ENCODE results near the gene SH3BP2.

The SH3BP2 gene

GRCh38 chr4:2830632-2831610, 38.0 kb downstream of the SH3BP2 start:
- TF ChIP-seq POU6F1 (CRISPR knock-in tag; IDR thresholded peaks at IDR 0.05; ENCODE audit: borderline replicate concordance, low read depth): no peak
- ATAC-seq: no peak

DNA sequence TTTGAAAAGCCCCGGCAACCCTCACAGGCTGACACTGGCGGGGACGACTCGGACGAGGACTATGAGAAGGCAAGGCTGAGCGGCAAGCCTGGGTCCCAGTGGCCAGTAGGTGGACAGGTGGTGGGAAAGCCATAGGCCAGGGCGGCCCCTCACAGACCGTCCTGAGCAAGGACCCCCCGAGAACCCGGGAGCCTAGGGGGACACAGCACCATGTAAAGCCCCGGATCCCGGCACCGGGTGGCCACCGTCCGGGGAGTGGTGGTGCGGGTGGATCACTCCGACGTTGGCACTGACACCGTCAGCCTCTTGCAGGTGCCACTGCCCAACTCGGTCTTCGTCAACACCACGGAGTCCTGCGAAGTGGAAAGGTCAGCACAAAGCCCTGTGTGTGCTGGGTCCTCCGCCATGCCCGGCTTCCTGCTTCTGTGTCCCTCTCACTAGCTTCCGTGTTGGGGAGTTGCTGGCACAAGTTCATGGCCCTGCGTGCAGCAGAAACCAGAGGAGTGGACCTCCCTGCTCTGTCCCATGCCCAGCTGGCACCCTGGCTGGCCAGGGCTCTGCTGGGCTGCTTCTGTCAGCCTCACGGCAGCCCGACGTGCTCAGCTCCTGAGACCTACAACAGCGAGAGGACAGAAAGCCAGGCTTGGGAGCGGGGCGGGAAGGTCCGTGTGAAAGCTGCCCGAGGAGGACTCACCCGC, 38.9 kb downstream of the SH3BP2 start:
- TF ChIP-seq ISL1 (CRISPR knock-in tag; IDR thresholded peaks at IDR 0.05) (no peak), TCF4 (CRISPR knock-in tag; IDR thresholded peaks at IDR 0.05; ENCODE audit: borderline replicate concordance) (no peak), ZC3H10 (CRISPR knock-in tag; IDR thresholded peaks at IDR 0.05) (no peak), ZNF70 (CRISPR knock-in tag; IDR thresholded peaks at IDR 0.05) (no peak), PPARA (CRISPR knock-in tag; IDR thresholded peaks at IDR 0.05; ENCODE audit: borderline replicate concordance) (no peak)
- TF ChIP-seq, protein P1, sequence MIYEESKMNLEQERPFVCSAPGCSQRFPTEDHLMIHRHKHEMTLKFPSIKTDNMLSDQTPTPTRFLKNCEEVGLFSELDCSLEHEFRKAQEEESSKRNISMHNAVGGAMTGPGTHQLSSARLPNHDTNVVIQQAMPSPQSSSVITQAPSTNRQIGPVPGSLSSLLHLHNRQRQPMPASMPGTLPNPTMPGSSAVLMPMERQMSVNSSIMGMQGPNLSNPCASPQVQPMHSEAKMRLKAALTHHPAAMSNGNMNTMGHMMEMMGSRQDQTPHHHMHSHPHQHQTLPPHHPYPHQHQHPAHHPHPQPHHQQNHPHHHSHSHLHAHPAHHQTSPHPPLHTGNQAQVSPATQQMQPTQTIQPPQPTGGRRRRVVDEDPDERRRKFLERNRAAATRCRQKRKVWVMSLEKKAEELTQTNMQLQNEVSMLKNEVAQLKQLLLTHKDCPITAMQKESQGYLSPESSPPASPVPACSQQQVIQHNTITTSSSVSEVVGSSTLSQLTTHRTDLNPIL (CRISPR knock-in tag; IDR thresholded peaks at IDR 0.05; ENCODE audit: low read depth): no peak
- no peak; the same call in 2 of the 3 replicates for ATAC-seq

- no peak for ATAC-seq
- no peak for TF ChIP-seq SNAI2 (CRISPR knock-in tag; IDR thresholded peaks at IDR 0.05)
- no peak for TF ChIP-seq ARNTL (CRISPR knock-in tag; IDR thresholded peaks at IDR 0.05; ENCODE audit: borderline replicate concordance, low read depth)
- no peak for TF ChIP-seq ZC3H10 (CRISPR knock-in tag; IDR thresholded peaks at IDR 0.05)
- no peak for TF ChIP-seq ZNF70 (CRISPR knock-in tag; IDR thresholded peaks at IDR 0.05)
- no peak for TF ChIP-seq OSR1 (CRISPR knock-in tag; IDR thresholded peaks at IDR 0.05)
- TF ChIP-seq GLIS3 (CRISPR knock-in tag; IDR thresholded peaks at IDR 0.05): no peak
- no peak for TF ChIP-seq TCF4 (CRISPR knock-in tag; IDR thresholded peaks at IDR 0.05; ENCODE audit: borderline replicate concordance)
- no peak for TF ChIP-seq PPARA (CRISPR knock-in tag; IDR thresholded peaks at IDR 0.05; ENCODE audit: borderline replicate concordance)
Observed at GRCh38 chr4:2832309-2832980, 39.6 kb downstream of the SH3BP2 start.

DNA sequence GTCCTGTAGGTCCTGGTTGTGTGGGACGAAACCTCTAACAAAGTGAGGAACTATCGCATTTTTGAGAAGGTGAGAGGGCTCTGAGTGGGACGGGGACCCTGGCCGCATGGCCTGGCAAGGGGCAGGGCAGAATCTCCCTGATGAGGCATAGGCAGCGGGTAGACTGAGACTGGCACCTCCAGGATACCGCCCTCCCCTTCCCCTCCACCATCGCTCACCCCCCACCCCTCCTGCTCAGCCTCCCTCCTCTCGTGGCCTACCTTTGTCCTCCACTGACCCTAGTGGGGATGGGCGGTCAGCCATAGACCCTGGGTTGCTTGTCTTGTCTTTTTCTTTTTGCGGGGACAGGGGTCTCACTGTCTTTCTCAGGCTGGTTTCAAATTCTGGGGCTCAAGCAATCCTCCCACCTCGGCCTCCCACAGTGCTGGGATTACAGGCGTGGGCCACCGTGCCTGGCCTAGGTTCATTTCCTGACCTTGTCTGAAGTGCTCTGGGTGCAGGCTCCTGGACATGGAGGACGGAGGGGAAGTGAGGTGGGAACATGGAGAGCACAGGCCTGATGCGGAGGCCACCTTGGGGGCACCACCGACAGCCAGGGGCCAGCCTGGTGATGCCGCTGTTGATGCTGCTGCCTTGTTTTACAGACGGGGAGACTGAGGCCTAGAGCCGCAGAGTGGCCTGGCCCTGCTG, 40.2 kb downstream of the SH3BP2 start:
- no peak for TF ChIP-seq GLIS3 (CRISPR knock-in tag; IDR thresholded peaks at IDR 0.05)
- no peak for ATAC-seq

- no peak for ATAC-seq
- no peak for TF ChIP-seq ISL1 (CRISPR knock-in tag; IDR thresholded peaks at IDR 0.05)
- no peak for TF ChIP-seq ARNTL (CRISPR knock-in tag; IDR thresholded peaks at IDR 0.05; ENCODE audit: borderline replicate concordance, low read depth)
- no peak for TF ChIP-seq ZNF8 (CRISPR knock-in tag; IDR thresholded peaks at IDR 0.05)
- no peak for TF ChIP-seq OSR1 (CRISPR knock-in tag; IDR thresholded peaks at IDR 0.05)
- no peak for TF ChIP-seq TOX (CRISPR knock-in tag; IDR thresholded peaks at IDR 0.05; ENCODE audit: borderline replicate concordance)
- TF ChIP-seq ZC3H10 (CRISPR knock-in tag; IDR thresholded peaks at IDR 0.05): no peak
- TF ChIP-seq, protein P1 (CRISPR knock-in tag; IDR thresholded peaks at IDR 0.05; ENCODE audit: low read depth): no peak
- no peak for TF ChIP-seq TSHZ2 (CRISPR knock-in tag; IDR thresholded peaks at IDR 0.05)
- TF ChIP-seq PPARA (CRISPR knock-in tag; IDR thresholded peaks at IDR 0.05; ENCODE audit: borderline replicate concordance): no peak
- TF ChIP-seq ZFP3 (CRISPR knock-in tag; IDR thresholded peaks at IDR 0.05): no peak
- TF ChIP-seq ZFP30 (CRISPR knock-in tag; IDR thresholded peaks at IDR 0.05): no peak
- TF ChIP-seq ESRRG (CRISPR knock-in tag; IDR thresholded peaks at IDR 0.05): no peak
- TF ChIP-seq SNAI2 (CRISPR knock-in tag; IDR thresholded peaks at IDR 0.05): no peak
- no peak for TF ChIP-seq ZNF565 (CRISPR knock-in tag; conservative IDR thresholded peaks at IDR 0.05; ENCODE audit: low read depth)
- no peak for TF ChIP-seq TCF4 (CRISPR knock-in tag; IDR thresholded peaks at IDR 0.05; ENCODE audit: borderline replicate concordance)
- no peak for TF ChIP-seq POU6F1 (CRISPR knock-in tag; IDR thresholded peaks at IDR 0.05; ENCODE audit: borderline replicate concordance, low read depth)
- TF ChIP-seq GLIS3 (CRISPR knock-in tag; IDR thresholded peaks at IDR 0.05): no peak
Observed at GRCh38 chr4:2833671-2834000, 40.8 kb downstream of the SH3BP2 start.

Data from SK-N-SH treated with all-trans-retinoic acid at 6 μM for 48 hours (cell line).